Inferior parietal cortex (tissue), 1 donor: ENCODE measurements around the gene MBOAT2.
"Not testable (repeated sequence)": the region's sequence is repeated elsewhere in the genome, so short reads cannot be mapped to it uniquely, and the experiment has no call there.

Experiments
- DNase-seq: peaks from one replicate; pipeline ENCODE4 v3.0.0-alpha.2; 2016; ENCODE audit errors: extremely low spot score

The MBOAT2 gene, protein sequence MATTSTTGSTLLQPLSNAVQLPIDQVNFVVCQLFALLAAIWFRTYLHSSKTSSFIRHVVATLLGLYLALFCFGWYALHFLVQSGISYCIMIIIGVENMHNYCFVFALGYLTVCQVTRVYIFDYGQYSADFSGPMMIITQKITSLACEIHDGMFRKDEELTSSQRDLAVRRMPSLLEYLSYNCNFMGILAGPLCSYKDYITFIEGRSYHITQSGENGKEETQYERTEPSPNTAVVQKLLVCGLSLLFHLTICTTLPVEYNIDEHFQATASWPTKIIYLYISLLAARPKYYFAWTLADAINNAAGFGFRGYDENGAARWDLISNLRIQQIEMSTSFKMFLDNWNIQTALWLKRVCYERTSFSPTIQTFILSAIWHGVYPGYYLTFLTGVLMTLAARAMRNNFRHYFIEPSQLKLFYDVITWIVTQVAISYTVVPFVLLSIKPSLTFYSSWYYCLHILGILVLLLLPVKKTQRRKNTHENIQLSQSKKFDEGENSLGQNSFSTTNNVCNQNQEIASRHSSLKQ

DNA sequence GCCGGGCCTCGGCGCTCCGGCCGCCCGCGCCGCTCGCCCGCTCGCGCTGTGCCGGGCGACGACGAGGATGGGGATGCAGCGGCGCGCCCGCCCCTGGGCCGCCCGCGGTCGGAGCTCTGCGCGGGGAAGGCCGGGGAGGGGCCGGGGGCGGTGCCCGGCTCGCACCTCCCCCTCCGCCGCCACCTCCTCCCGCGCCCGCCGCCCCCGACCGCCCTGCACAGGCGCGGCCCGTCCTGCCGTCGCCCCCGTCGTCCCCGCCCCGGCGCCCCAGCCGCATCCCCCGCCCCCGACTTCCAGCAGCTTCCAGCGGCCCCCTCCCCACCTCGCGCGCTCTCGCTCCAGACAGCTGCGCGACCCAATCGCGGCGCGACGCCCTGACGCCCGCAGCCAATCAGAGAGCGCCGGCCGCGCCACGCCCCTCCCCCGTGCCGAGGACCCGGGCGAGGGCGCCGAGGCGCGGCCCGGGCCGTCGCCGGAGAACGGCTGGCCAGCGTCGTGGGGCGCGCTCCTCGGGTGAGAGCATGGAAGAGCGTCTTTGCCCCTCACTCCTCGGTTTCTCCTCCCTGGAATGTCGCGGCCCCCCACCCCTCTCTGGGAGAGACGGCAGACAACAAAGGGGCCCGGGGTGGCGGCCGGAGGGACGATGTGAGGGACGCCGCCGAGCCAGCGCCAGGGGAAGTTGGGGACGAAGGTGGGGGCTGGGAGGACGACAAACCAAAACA is at the start of gene MBOAT2:
Gene MBOAT2 (minus strand): TSS at position 69 of the 722 bp plus-strand sequence. CDS start 70 bp downstream, outside the sequence.
- peak; percentile 88 for DNase-seq

DNA sequence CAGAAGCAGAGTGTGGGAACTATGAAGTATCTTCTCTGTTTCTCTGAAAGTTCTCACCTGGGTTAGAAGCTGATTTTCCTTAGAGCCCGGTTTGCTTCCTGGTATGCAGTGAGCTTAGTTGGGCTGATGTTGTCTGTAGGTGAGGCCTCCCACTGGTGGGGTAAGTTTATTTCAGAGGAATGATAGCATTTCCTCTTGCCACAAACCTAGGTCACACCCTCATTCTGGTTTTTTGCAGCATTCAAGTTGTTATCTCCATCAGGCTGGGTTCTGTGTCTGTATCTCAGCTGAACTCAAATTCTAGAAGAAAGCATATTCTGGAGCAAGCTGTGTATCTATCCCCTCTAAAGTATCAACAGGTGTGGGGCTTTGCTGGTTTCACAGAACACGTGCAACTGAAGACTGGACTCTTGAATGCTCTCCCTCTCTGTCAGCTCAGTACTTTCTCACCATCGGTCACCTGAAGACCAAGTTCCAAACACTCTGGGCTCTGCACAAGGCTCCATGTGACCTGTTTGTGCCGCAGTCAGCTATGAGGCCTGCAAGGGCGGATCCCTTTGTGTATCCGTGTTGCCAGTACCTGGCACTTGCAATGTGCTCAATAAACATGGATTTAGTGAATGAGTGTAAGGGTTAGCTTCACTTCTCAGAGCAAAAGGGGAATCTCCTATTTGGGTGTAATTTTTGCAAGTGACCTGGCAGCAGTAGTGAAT is 49.5 kb upstream of the MBOAT2 start:
- DNase-seq, result no peak

DNA sequence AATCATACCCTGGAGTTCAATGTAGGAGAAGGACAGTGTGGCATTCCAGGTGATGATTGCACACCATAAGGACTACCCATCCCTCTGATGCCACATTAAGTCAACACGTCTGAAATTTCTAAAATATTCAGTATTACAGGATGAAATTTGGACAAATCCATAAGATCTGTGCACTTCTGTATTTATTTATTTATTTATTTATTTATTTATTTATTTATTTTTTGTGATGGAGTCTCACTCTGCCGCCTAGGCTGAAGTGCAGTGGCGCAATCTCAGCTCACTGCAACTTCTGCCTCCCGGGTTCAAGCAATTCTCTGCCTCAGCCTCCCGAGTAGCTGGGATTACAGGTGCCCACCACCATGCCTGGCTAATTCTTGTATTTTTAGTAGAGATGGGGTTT is 48.0 kb upstream of the MBOAT2 start:
- DNase-seq, result not testable (repeated sequence)

DNA sequence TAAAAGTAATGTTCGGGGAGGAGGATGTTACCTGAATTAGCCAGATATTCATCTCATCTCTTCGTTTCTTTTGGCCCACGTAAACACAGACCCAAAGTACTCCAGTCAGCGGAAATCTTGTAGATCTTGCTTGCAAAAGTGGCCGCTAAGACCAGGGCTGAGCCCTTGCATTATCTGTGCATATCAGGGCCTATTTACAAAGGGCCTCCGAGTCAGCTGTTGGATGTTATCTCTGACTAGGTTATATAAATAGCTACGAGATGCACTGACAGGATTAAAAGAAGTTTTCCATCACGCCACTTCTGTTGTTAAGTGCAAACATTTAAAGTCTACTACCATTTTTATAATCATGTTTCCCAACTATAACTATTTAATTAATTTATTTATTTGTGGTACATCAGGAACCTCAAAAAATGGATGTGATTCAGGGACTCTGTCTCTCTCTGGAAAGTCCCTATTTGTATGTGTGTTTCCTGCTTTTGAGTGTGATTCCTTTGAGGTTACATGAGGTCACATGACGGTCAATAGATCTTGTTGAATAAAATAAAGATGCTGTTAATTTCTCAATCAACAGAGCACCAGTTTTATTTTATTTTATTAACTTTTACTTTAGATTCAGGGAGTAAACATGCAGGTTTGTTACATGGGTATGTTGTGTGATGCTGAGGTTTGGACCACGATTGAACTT is 46.8 kb upstream of the MBOAT2 start:
- DNase-seq, result no peak

DNA sequence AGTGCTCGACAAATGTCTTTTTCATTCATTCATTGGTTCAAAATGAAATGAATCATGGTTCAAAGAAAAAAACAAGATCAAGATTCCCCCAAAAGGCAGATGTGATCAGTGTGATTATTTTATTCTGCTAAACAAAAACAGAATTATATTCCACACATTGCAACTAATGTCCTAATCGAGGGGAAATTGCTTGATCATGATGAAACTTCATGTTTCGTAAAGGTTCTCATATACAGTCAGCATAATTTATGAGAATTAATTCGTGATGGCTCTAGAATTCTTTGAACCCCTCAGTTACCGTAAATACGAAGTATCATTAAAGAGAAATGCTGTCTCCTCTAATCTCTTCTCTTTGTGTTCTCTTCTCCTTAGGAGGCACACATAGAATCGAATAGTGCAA is 42.1 kb upstream of the MBOAT2 start:
- DNase-seq, result no peak

DNA sequence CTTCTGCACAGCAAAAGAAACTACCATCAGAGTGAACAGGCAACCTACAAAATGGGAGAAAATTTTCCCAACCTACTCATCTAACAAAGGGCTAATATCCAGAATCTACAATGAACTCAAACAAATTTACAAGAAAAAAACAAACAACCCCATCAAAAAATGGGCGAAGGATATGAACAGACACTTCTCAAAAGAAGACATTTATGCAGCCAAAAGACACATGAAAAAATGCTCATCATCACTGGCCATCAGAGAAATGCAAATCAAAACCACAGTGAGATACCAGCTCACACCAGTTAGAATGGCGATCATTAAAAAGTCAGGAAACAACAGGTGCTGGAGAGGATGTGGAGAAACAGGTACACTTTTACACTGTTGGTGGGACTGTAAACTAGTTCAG is 40.0 kb upstream of the MBOAT2 start:
- not testable (repeated sequence) for DNase-seq

DNA sequence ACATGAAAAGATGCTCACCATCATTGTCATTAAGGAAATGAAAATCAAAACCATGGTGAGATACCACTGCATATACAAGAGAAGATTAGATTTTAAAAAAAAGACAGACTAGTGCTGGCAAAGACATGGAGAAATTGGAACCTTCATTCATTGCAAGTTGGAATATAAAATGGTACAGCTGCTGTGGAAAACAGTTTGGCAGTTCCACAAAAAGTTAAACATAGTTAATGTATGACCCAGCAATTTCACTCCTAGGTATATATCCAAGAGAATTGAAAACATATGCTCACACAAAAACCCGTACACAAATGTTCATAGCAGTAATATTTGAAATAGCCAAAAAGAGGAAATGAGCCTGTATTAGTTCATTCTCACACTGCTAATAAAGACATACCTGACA is 33.7 kb upstream of the MBOAT2 start:
- no peak for DNase-seq

DNA sequence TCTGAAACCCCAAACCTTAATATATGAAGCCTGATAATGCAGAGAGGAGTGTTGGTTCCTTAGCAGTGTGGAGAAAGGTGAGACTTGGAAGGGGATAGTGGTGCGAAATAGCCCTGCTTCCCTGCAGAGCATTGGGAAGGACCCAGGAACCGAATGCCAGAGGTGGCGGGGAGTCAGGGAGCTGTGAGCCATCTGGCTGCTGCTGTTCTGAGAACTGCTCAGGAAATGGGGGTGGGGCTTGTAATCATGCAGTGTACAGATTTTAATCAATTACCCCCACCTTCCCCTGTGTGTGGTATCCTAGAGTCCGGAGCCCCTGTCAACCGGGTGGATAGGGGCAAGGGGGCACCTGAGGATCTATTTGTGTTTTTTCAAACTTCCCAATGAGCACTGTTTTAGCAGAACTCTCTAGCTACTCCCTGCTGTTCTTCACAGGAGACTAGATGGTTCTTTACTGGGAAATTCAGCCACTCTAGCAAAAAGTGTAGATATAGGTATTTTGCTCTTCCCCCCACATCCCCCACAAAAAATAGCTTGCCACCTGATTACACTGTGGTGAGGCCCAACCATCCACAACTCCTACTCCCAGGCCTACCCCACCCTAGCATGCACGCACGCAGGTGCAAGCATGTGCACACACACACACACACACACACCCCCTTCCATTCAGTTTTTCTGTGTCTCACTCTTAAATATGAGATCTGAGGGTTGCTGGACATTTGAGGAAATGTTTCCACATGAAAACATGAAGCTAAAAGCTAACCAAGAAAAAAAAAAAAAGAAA is 30.1 kb upstream of the MBOAT2 start:
- no peak for DNase-seq

DNA sequence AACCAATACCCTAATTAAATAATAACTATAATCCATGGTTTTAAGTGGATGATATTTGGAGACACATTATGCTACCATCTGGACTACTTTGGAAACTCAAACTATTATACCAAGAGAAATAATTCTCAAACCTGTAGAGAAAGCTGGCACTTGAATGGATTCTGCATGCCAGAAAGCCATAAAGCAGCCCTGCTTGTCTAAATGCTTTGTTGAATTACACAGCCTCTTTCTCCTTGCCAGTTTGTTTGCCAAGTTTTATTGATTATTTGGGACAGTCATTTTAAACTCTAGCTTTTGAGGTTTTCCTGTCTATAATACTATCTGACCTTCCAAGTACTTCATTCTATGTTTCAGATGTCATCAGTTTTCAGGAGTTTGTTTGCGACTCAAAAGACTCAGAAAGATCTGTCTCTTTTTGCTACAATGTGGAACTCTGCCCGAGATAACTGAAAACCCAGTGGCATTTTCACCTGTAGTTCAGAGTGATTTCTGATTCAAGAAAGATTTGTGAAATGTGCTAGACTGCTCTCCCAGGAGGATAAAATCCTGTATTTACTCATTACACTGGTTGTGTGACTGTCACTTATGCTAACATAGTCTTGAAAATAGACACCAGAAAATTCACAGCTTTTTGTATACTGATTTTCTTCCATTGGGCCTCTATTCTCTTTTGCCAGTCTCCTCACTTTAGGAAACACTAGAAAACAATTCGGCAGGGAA is 29.2 kb upstream of the MBOAT2 start:
- no peak for DNase-seq

DNA sequence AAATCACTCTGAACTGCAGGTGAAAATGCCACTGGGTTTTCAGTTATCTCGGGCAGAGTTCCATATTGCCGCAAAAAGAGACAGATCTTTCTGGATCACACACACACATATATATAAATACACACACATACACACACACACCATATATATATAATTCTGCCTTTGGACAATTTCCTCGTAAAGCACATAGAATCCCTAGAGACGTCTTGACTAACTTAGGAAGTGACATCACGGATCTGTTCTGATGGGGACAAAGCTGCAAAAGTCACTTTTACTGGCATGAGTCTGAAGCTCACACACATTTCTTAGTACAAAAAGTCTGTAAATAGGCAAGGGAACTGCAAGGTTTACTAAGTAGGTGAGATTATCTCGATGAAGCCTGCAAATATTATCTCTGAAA is 28.6 kb upstream of the MBOAT2 start:
- DNase-seq, result no peak

DNA sequence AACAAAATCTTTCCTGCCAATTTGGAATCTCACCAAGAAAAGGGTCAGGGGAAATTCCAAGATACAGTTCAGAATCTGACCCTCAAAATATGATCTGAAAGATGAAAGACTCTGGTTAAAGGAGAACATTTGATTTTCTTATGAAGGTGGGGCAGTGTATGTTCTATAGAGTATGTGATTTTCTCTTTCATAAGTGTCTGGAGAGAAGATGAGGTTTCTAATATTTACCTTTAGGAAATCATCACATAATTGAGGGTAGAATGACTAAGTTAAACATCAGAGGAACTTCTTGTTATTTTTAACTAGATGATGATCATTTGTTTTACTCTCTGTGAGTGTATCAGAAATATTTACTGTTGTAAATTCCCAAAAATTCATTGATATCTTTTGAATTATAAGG is 27.8 kb upstream of the MBOAT2 start:
- DNase-seq, result no peak

DNA sequence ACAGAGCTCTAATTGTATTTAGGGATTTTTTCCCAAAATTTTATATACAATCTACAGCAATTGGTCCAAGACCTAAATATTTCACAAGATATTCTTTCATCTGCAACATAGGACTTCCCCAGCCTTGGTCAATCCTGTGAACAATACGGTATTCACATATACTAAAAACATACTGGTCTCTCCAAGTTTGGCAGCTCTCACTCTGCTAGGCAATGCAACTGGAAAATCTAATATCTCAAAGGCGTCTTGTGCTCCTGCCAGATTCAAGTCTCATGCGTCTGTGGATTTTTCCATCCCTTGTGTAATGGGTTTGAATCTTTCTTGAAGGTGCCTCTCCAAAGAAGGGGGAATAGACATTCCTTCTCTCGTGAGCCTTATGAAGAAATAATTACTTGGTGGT is 27.4 kb upstream of the MBOAT2 start:
- DNase-seq, result no peak

DNA sequence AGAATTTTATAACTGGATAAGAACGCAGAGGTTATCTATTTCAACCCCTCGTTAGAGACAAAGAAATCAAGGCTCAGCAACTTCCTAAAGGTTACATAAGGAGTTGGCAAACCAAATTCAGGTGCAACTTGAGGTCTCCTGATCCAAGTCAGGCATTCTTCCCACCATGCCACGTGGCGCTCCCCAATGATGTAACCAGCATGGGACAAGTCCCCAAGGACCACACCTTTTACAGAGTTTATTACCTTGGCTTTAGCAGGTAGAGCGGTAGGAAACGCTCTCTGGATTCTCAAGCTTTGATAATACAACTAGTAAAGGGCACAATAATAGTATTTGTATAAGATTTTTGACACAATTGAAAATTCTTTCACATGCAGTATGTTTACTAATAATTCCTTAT is 26.7 kb upstream of the MBOAT2 start:
- no peak for DNase-seq

DNA sequence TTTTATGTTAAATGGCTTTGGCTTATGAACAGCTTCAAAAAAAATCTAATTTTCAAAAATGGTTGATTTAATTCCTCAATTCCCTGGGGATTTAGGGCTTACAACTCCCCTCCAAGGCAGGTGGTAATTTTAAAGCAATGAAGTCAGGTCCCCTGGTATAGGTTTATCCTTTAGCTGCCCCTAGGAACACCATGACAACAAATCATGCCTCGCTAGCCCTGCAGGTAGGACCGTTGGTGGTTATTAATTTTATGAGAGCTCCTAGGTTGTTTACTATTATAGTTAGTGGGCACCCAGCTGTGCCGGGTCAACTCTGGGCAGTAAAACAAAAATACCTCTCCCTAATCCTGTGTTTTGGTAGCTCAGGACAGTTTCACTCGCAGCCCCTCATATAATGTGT is 26.2 kb upstream of the MBOAT2 start:
- DNase-seq, result no peak

DNA sequence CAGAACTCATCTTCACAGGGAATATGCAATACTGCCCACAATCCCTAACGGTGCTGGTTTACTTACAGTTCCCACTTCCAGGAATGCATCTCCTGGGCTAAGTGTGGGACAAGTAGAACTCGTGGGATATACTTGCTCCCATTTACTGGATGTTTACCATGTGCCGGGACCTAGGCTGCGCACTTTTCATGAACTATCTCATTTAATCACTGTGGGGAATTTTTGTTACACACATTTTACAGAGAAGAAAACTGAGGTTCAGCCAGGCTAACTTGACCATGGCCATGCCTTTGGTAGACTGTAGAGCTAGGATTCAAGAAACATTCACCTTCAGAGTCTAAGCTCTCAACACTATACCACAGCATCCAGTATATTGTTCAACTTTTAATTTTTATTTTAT is 24.4 kb upstream of the MBOAT2 start:
- DNase-seq, result no peak

DNA sequence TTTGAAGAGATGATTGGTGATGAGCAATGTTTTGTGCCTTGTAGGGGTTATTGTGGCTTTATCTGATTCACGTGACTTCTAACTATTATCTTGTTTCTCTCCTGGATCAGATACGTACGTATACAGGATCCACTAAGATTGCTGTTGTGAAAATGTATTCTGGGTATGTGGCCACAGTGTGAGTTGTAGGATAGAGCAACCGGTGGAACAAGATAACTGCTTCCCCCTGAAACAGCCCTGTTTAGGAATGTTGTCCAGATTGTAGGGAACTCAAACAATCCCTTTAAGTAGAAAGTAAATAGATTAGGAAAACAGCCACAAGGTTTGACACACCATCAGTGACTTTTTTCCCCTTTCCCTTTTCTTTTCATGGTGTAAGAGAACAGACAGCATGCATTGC is 22.3 kb upstream of the MBOAT2 start:
- DNase-seq, result no peak

DNA sequence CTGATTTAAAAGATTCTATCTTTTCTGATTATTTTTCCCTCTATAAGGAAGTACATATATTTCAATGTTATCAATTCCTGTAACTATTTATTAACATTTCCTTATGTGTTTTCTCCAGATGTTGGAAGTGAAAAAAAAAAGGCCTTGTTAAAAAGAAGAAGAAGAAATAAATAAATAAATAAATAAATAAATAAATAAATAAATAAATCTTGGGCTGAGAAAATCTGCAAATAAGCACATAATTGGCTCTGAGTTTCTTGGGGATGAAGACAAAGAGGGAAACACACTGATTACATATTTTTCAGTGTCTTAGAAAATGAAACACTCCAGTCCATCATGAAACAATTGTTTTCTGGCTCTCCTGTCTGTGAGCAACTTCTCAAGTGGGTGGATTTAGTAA is 21.1 kb upstream of the MBOAT2 start:
- no peak for DNase-seq

DNA sequence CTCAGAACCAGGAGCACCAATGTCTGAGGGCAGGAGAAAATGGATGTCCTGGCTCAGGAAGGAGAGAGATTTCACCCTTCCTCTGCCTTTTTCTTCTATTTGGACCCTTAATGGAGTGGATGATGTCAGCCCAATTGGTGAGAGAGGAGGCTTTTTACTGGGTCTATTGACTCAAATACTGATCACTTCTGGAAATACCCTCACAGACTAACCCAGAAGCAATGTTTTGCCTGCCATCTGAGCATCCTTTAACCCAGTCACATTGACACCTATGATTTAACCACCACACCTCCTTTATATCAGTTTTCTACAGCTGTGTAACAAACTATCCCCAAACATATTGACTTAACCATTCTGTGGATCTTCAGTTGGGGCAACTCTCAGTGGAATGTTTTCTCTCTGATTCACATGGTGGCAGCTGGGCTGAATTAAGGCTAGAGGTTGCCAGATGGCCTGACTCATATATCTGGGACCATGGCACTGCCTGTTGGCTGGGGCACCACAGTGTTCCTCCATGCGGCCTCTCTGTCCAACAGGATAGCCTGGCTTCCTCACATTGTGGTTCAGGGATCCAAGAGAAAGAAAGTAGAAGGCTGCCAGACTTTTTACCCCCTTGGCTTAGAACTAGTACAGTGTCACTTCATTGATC is 18.2 kb upstream of the MBOAT2 start:
- no peak for DNase-seq

DNA sequence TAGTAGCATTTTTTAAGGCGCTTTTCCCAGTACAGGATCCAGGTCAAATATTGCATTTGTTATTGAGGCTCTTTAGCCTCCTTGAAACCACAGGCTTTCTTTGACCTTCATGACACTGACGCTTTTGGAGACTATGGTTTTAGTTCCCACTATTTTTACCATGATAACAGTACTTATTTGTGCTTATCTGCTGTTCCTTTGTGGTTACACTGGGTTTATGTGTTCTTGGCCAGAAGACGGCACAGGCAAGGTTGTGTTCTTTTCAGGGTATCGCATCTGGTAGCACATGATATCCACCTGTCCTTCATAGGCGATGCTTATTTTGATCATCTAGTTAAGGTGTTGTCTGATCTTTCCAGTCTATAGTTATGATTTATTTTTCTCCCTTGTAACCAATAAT is 16.8 kb upstream of the MBOAT2 start:
- DNase-seq, result no peak

DNA sequence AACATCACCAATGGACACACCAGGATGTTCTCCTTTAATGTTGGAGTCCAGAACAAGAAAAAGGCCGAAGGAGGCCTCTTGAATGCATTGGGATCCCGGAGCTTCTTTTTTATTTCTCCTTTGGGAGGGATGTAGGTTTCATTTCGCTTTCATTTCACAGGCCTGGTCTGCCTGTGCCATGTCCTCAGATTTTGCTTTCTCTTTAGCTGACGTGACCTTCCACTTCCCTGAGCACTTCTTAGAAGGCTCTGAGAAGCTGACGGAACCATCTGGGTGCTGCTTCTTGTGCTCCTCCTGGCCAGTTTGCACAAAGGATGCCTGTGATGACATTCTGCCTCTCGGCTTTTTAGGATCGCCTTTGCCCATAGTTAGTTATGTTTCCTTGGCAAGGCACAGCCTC is 15.1 kb upstream of the MBOAT2 start:
- no peak for DNase-seq
